SK-MEL-5 (cell line): ENCODE measurements around the gene PKN3. TPM values are rescaled to one million over a fixed set of nuclear protein-coding genes. Genes with fewer than 3 reads are reported as not detected.

Experiments
- DNase-seq: peaks from one replicate; pipeline ENCODE4 v3.0.0-alpha.2; 2016; ENCODE audit warnings: low read depth, low spot score
- in situ Hi-C: cut with HindIII; loops from 2 replicates; pipeline ENCODE4 v1.10.0; 2016; ENCODE audit warnings: low sequenced_read_pairs, high pct_unique_total_duplicates, low pct_unique_long_range_greater_than_20kb
- total RNA-seq: library from RNA; depleted of rRNA; stranded (reverse); fragments of >200 nt; shearing (Covaris generic); gene quantifications from 2 replicates; pipeline ENCODE4 v1.2.3, GENCODE V29; 2014

Gene PKN3
- total RNA-seq, 1 experiment from 2014 or later = 3.2 TPM

DNA sequence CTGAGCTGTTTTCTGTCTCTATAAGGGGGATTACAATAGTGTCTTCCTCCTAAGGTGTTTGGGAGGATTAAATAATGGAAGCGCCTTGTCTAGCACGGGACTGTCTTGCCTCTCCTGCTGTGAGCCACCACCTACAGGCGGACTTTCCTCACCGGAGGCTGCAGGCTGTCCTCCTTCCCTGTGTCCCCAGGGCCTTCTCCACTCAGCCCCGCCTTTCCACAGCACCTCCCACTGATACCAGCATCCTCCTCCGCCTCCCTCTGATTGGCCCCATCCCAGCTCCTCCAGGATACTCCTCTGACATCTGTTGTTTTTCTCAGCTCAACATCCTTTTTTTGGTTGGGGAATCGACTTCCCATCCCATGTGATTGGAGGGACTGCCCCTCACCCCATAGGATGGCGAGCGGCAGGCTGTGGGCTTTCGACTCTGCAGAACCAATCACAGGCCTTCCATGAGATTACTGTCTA is 22.5 kb downstream of the PKN3 start:
- peak; percentile 79 for DNase-seq
- in situ Hi-C loops = no loop called here

DNA sequence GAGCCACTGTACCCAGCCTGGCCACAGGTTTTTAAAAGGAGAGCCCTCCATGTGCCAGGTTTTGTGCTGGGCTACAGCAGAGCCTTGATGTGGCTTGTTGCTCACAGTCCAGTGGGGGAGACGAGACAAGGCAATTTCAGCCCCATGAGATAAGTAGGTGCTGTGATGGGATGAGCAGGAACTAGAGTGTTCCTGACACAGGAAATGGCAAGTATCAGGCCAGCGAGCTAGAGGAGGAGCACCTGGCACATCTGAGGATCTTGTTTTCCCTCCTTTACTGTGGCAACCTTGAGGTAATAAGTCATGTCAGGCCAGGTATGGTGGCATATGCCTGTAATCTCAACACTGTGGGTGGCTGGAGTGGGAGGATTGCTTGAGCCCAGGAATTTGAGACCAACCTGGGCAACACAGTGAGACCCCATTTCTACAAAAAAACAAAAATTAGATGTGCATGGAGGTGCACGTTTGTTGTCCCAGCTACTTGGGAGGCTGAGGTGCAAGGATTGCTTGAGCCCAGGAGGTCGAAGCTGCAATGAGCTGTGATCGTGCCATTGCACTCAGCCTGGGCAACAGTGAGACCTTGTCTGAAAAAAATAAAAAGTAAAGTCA is 25.4 kb downstream of the PKN3 start:
- no peak for DNase-seq
- in situ Hi-C loops = no loop called here

DNA sequence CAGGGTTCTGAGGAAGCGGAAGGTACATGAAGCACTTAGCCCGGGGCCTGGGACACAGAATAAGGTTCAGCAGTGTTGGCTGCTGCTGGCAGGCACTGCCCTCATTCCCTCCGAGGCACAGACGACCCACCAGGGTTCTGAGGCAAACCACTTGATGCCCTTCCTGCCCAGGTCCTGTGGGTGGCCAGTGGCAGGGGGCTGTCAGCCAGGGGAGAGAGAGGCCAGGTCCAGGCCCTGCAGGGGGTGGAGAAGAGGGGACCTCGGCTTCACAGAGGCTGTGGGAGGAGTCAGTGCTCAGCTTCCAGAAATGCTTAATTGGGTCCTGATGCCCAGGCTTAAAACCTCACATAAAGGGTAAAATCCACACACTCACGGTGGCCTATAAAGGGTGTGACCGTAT is 26.0 kb downstream of the PKN3 start:
- no peak for DNase-seq
- in situ Hi-C loops = no loop called here

DNA sequence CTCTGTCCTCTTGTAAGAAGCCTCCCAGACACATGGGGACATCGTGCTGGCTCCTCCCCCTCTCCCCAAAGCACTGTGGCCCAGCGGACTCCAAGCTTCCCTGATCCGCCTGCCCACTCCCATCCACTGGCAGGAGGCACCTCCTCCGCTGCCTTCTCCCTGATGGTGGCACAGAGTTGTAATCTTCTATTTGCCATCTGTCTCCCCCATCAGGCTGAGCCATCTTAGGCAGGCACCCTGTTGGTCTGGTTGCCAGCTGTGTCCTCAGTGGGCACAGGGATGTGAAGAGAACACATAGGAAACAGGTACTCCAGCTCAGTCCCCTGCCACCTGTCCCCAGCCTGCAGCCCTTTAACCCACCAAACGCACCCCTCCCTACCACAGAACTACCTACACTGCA is 27.0 kb downstream of the PKN3 start:
- in situ Hi-C loops = no loop called here
- DNase-seq = no peak

DNA sequence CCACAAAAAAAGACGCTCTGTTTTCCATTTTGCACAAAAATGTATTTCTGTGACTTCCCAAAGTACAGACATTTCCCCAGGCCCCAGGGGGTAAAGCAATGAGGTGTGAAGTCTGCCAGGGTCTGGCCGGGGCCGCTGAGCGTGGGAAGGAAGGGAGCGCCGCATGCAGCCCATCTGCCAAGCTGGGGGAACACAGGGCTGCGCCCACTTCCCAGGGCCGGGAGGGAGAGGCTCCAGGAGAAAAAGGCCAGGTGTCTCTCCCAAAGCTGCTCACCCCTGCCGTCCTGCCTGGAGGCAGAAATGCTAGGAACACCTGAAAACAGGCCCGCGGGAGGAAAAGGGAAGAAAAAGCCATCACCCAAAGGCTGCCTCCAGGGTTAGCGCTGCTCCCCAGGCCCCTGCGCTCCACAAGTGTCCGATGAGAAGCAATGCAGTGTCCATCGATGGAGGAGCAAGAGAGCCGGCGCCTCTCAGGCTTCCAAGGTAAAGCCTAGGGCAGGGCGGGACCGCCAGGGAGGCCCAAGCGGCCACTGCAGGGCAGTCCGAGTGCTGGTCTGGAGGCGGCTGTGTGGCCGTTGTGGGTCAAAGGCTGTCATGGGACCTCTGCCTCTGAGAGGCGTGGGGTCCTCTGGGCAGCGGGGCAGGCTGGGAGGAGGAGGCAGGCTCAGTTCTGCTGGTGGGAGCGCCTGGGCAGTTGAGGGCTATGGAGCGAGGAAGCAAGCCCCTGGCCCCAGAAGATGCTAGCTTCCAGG is 27.6 kb downstream of the PKN3 start:
- DNase-seq = no peak
- in situ Hi-C loops = no loop called here

DNA sequence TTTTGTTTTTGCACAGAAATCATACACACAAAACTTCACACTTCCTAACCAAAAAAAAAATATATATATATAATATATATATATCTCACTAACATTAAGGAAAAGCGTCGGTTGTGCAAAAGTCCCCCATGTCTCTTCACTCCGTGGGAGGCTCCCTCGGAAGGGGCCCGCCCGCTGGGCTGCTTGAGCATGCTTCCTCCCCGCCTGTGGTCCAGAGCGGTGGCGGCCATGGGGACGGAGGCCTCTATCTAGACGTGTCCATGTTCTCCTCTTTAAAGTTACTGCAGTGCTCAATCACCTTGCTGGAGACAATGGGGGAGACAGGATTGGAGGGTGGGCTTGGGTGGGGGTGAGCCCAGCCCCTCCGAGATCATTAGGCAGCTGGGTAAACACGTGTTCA is 28.8 kb downstream of the PKN3 start:
- in situ Hi-C loops = no loop called here
- no peak for DNase-seq

DNA sequence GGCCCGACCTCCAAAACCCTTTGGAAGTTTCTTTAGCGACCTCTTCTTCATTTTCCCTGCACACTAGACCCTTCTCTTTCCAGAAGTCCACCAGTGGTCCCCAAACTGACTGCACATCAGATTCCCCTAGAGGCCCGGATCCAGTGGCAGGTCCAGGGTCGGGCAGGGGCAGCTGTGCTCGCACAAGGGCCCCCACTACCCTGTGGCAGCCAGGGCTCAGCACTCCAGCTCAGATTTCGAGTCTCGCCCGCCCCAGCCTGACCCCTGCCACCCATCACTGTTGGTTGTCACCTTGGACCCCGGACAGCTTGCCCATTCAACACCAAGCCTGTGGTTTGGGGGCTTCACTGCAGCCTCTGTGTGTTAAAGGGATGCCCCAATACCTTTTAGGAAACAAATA is 29.4 kb downstream of the PKN3 start:
- in situ Hi-C loops = no loop called here
- no peak for DNase-seq

DNA sequence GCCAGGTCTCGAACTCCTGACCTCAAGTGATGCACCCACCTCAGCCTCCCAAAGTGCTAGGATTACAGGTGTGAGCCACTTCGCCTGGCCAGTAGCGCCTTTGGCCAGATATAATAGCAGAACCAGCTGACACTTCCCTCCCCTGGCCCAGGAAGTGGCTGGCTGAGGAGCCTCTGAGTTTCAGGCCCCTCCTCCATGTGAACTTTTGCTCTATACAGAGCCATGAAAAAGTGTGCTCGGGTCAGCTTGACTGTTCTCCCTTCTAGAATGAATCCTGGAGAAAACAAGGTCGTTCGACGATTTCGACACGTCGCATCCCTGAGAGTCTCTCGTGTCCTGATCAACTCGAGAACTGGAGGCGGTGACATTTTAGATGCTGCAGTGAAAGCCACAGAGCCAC is 30.3 kb downstream of the PKN3 start:
- DNase-seq = no peak
- in situ Hi-C loops = no loop called here

DNA sequence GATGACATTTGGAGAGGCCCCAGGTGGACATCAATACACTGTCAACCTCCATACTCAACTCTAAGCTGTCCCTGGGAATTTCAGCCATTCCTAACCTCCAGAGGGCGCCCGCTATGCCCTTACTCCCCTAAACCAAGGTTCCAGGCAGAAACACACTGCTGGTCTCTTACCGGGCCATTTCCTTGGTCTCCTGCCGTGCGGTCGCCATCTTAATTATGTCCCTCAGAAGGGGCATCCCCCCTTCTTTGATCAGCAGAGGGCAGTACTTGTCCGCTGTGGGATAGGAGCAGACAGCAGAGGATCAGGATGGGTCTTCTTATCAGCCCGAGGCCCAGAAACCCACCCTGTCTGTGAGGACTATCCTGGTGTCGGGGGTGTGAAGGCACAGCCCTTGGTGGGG is 31.0 kb downstream of the PKN3 start:
- DNase-seq = peak; percentile 96
- in situ Hi-C loops = no loop called here

DNA sequence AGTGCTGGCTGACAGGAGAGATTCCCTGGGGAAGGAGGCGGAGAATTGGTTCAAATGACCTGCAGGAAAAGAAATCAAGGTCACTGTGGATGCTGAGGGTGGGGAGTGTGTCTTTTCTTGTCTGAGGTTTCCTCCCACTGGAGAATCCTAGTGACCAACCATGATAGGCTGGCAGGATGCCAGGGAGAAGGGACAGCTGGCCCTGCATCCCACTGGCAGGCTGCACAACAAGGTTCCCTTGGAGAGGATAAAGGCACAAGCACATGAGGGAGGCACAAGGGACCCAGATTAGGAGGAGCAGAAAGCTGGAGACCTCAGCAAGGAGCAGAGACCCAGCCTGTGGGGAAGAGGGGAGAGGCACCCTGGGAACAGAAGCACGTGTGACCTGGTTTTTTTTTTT is 33.1 kb downstream of the PKN3 start:
- in situ Hi-C loops = no loop called here
- no peak for DNase-seq

DNA sequence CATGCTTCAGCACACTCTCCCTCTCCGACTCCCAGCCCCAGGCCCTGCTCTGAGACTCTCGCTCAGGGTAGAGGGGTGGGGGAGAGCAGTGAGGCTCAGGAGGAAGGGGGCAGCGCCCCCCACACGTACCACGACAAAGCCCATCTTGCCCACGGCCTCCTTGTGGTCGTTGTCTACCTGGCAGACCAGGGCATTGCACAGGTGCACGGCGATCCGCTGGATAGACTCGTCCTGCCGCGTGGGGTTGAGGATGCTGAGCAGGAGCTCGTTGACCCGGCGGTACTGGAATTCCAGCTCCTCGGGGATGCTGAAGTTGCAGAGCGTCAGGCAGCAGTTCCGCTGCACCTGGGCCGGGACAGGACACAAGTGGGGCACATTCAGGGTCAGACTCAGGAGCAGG is 40.1 kb downstream of the PKN3 start:
- in situ Hi-C loops = no loop called here
- no peak for DNase-seq

DNA sequence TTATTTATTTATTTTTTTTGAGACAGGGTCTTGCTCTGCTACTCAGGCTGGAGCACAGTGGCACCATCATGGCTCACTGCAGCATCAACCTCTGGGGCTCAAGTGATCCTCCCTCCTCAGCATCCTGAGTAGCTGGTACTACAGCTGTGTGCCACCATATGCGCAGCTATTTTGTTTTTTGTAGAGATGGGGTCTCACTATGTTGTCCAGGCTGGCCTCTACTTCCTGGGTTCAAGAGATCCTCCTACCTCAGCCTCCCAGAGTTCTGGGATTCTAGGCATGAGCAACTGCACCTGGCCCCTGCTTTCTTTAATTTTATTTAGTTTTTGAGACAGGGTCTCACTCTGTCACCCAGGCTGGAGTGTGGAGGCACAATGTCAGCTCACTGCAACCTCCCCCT is 41.1 kb downstream of the PKN3 start:
- in situ Hi-C loops = no loop called here

DNA sequence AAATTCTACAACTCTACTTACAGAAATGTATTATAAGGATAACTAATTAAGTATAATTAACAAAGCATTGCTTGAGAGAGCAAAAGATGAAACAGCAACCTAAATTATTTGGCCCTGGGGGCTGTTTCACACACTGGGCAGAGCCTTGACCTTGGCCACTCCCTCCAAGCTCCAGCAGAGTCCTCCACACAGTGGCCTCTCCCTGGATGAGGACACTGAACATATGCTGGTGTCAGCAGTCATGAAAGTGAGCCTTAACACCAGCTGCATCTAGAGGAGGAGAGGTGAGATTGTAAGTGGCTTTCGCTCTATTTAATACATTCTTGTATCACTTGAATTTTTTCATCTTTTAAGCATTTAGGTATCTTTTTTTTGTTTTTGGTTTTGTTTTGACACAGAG is 44.9 kb downstream of the PKN3 start:
- in situ Hi-C loops = no loop called here
- no peak for DNase-seq

More for the DNA sequence above, 41.1 kb downstream of the PKN3 start:
- DNase-seq = no peak

DNA sequence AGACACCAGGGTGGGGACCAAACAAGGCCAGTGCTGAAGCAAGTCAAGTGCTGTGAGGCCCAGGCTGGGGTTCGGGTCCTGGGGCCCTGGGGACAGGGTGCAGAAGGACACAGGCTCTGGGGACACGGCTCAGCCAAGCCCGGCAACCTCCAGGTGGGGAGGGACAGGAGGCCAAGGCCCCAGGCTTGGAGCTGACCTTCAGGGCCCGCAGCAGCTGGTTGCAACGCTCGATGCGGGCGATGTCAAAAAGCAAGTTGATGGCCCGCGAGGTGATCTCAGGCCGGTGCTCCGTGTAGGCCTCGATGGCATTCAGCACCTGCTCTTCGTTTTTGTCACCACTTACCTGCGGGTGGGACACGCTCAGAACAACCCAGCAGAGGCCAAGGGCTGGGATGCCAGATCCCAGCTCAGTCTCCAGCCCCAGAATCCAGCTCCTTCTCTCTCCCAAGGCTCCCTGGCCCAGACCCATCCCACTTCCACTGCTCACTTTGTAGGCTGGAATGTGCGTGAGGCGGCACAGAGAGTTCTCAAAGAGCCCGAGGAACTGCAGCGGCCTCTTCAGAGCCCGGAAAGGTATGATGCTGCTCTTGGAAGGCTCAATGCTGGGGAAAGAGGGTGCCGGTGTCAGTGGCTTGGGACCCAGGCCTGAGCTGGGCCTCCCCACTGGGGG is 48.8 kb downstream of the PKN3 start:
- no peak for DNase-seq
- in situ Hi-C loops = no loop called here

DNA sequence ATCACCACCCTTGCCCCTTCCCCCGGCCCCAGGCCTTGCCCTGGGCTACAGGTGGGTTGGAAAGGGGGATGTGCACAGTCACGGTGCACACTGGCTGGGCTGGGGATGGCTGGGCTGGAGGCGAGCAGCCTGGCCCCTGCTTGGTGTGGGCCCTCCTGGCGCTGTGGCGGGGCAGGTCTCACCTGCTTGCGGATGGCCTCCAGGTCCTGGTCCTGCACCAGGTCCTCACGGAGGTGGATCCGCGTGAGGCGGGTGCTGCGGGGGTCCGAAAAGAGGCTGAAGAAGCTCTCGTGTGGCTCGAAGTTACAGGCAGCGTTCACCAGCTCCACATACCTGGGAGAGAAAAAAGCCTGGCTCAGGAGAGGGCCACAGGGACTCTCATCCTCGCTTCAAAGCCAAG is 51.3 kb downstream of the PKN3 start:
- in situ Hi-C loops = no loop called here
- no peak for DNase-seq

DNA sequence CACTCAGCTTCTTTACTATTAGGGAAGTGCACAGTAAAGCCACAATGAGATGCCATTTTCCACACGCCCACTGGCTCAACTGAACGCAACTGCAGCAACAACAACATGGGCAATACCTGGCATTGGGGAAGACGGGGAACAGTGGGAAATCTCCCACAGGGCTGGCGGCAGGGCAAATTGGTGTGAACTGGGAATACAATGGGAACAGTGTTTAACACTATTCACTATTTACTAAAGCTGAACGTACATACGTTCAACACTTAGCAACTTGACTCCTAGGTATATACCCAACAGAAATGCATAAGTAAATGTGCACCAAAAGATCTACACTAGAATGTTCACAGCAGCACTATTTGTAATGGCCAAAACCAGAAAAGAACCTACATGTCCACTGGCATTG is 55.3 kb downstream of the PKN3 start:
- peak; percentile 20 for DNase-seq
- in situ Hi-C loops = no loop called here

DNA sequence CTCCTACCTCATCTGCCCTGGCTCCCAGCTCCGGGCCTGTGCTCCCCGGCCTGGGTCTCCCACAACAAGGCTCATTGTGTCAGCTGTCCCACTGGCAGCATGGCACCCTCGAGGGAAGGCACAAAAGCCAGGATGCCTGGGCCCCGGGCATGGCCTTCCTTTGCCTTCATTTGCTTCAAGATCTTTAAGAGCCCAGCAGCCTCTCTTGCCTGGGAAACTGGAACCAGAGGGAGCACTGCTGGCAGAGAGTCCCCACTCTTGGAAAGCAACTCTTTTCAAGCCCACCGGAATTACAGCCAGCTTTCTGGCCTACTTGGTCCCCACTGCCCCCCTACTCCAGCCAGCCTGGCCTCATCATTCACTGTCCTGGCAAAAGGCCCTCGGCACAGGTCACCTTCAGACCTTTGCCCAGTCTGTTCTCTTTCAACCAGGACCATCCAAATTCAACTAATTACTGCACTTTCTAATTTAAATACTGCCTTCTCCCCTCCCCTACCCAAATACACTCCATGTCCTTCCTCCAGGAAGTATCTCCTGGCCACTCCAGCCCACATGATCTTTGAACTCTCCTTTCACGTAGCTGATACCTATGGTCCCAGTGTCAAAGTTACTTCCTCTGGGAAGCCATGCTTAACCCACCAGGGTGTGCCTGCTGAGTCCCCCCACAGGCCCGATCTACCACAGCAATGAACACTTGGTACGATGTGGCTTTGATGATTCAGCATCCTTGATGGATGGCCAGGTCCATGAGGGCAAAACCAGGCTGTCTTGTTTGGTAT is 60.6 kb downstream of the PKN3 start:
- in situ Hi-C loops = no loop called here
- no peak for DNase-seq

DNA sequence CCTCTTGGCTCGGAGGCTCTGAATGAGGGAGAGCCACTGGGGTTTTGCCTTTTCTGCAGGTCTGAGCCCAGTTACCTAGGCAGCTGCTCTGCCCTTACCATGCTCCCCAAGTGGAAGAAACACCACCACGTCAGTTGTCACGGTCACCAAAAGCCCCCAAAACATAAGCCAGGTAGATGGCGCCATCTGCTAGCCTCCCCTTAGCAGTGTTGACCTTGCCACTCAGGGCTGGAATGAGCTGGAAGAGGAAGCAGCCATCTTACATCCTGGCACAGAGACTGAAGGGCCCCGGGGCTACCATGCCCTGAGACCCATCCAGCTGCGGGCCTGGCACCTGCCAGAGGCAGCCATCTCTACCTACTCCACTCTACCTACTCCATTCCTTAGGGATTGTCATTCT is 62.1 kb downstream of the PKN3 start:
- no peak for DNase-seq
- in situ Hi-C loops = no loop called here
